Fibroblast of villous mesenchyme (primary cell): ENCODE data around the gene ITGA8. TPM values are rescaled to one million over a fixed set of nuclear protein-coding genes. Genes with fewer than 3 reads are reported as not detected.

Experiments
- DNase-seq: peaks from one replicate; pipeline ENCODE4 v3.0.0-alpha.2; 2010; ENCODE audit warnings: low read depth
- H3K4me3 ChIP-seq: 2 replicates; pipeline ENCODE4 v1.5.1; 2011; ENCODE audit warnings: low read depth, mild to moderate bottlenecking, low read length
- CTCF ChIP-seq: IDR thresholded peaks from 2 replicates; pipeline ENCODE4 v1.5.1; 2012; ENCODE audit warnings: low read depth, mild to moderate bottlenecking, low read length; ENCODE audit not compliant: insufficient read depth
- total RNA-seq: library from RNA; depleted of rRNA; stranded (reverse); fragments of >200 nt; gene quantifications from 2 replicates; pipeline ENCODE4 v1.2.3, GENCODE V29; 2012

ITGA8 gene
- total RNA-seq, 1 donor: 1.3 TPM

GRCh38 chr10:15472431-15473395 lies 247.0 kb downstream of the ITGA8 start:
- no peak overlapping the region for H3K4me3 ChIP-seq
- DNase-seq: peak; percentile 15

DNA sequence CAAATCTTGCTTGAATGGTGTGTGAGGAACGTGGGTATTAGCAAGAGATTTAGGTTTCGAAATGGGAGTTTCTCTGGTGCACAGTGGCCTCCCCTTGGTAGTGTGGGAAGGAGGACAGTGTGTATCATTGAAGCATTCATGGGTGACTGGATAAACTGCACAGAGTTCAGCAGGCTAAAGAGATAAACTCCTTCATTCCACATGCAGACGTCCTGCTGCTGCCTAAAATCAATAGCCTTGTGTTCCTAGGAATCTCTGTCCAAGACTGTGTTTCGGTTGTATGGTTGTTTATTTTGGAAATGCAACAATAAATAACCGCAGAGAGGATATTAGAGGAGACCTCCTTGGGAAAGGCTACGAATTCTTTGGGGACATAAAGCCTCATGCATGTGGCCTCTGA lies 247.7 kb downstream of the ITGA8 start:
- H3K4me3 ChIP-seq: no peak overlapping the region
- no peak for TF ChIP-seq CTCF
- peak; percentile 7 for DNase-seq

More at GRCh38 chr10:15472431-15473395, 247.0 kb downstream of the ITGA8 start:
- no peak for TF ChIP-seq CTCF

- no peak for TF ChIP-seq CTCF
- H3K4me3 ChIP-seq: no peak overlapping the region
- DNase-seq: no peak
Measured at GRCh38 chr10:15469111-15469510, 250.6 kb downstream of the ITGA8 start.

- no peak for TF ChIP-seq CTCF
- no peak overlapping the region for H3K4me3 ChIP-seq
- DNase-seq: no peak
Measured at GRCh38 chr10:15464381-15464780, 255.3 kb downstream of the ITGA8 start.

Other genes starting within 250 kb of the ITGA8 start
- gene MINDY3, start 140.6 kb upstream of the ITGA8 start, total RNA-seq: 29.6 and 39.7 TPM in 2 replicates